ENCODE measurements around the gene ABI3BP. TPM values are rescaled to one million over a fixed set of nuclear protein-coding genes. Genes with fewer than 3 reads are reported as not detected.

The ABI3BP gene
- total RNA-seq, 2 experiments from 2014 or later: not detected

- H3K9me3 Mint-ChIP-seq: no peaks in the 10 kb centered on the region
- H3K4me3 Mint-ChIP-seq: no peak overlapping the region
- CTCF ChIA-PET: no interaction called here
- no peaks in the 10 kb centered on the region for H3K36me3 Mint-ChIP-seq (ENCODE audit: low read depth)
- TF ChIP-seq CTCF (IDR thresholded peaks at IDR 0.05): no peak
- H3K27ac Mint-ChIP-seq: no peak overlapping the region
- POLR2A ChIA-PET: interaction anchor here (0.7 kb wide), 1 partner anchor 427 kb away, joined by 3 read pairs; no protein-coding TSS in a partner anchor
- DNase-seq (no peak), ATAC-seq (no peak)
- H3K4me1 Mint-ChIP-seq (ENCODE audit: low read depth): no peaks in the 10 kb centered on the region
- H3K27me3 Mint-ChIP-seq: peaks cover 8% of the 10 kb centered on the region
- intact Hi-C loops (cut with micrococcal nuclease): no loop called here
These were observed 5.9 kb upstream of the ABI3BP start for GRCh38 chr3:100999160-100999559.

- Mint-ChIP-seq H3K27me3 (peaks cover 10% of the 10 kb centered on the region), H3K9me3 (no peaks in the 10 kb centered on the region), H3K4me1 (ENCODE audit: low read depth) (no peaks in the 10 kb centered on the region), H3K4me3 (no peak overlapping the region), H3K36me3 (ENCODE audit: low read depth) (no peaks in the 10 kb centered on the region), H3K27ac (no peak overlapping the region)
- DNase-seq (no peak), ATAC-seq (no peak)
- ChIA-PET POLR2A (no interaction called here), CTCF (no interaction called here)
- intact Hi-C loops (cut with micrococcal nuclease): no loop called here
- TF ChIP-seq CTCF (IDR thresholded peaks at IDR 0.05): no peak
These were observed 1.6 kb upstream of the ABI3BP start for GRCh38 chr3:100994809-100995208.

GRCh38 chr3:100994187-100994586 lies 966 bp upstream of the ABI3BP start:
- ChIA-PET POLR2A (no interaction called here), CTCF (no interaction called here)
- ATAC-seq (no peak), DNase-seq (no peak)
- Mint-ChIP-seq H3K4me3 (no peak overlapping the region), H3K27ac (no peak overlapping the region), H3K4me1 (ENCODE audit: low read depth) (no peaks in the 10 kb centered on the region), H3K9me3 (no peaks in the 10 kb centered on the region), H3K27me3 (peaks cover 10% of the 10 kb centered on the region), H3K36me3 (ENCODE audit: low read depth) (no peaks in the 10 kb centered on the region)
- TF ChIP-seq CTCF (IDR thresholded peaks at IDR 0.05): no peak
- intact Hi-C loops (cut with micrococcal nuclease): no loop called here

- no peaks in the 10 kb centered on the region for H3K4me1 Mint-ChIP-seq (ENCODE audit: low read depth)
- peaks cover 10% of the 10 kb centered on the region for H3K27me3 Mint-ChIP-seq
- no peak for TF ChIP-seq CTCF (IDR thresholded peaks at IDR 0.05)
- ATAC-seq (no peak), DNase-seq (no peak)
- intact Hi-C loops (cut with micrococcal nuclease): no loop called here
- H3K9me3 Mint-ChIP-seq: no peaks in the 10 kb centered on the region
- CTCF ChIA-PET: no interaction called here
- no peaks in the 10 kb centered on the region for H3K36me3 Mint-ChIP-seq (ENCODE audit: low read depth)
- POLR2A ChIA-PET: no interaction called here
- H3K4me3 Mint-ChIP-seq: no peak overlapping the region
- H3K27ac Mint-ChIP-seq: no peak overlapping the region
These were observed 799 bp downstream of the ABI3BP start for GRCh38 chr3:100992231-100993012.

- POLR2A ChIA-PET: no interaction called here
- intact Hi-C loops (cut with micrococcal nuclease): no loop called here
These were observed 5.1 kb downstream of the ABI3BP start for GRCh38 chr3:100988080-100988479.

More at GRCh38 chr3:100988080-100988479, 5.1 kb downstream of the ABI3BP start:
- Mint-ChIP-seq H3K27ac (no peak overlapping the region), H3K36me3 (ENCODE audit: low read depth) (no peaks in the 10 kb centered on the region), H3K27me3 (peaks cover 2% of the 10 kb centered on the region), H3K4me1 (ENCODE audit: low read depth) (no peaks in the 10 kb centered on the region), H3K4me3 (no peak overlapping the region), H3K9me3 (no peaks in the 10 kb centered on the region)
- ATAC-seq (no peak), DNase-seq (no peak)
- CTCF ChIA-PET: no interaction called here
- no peak for TF ChIP-seq CTCF (IDR thresholded peaks at IDR 0.05)
